Measurements from ENCODE around the gene SLC25A22.

DNA sequence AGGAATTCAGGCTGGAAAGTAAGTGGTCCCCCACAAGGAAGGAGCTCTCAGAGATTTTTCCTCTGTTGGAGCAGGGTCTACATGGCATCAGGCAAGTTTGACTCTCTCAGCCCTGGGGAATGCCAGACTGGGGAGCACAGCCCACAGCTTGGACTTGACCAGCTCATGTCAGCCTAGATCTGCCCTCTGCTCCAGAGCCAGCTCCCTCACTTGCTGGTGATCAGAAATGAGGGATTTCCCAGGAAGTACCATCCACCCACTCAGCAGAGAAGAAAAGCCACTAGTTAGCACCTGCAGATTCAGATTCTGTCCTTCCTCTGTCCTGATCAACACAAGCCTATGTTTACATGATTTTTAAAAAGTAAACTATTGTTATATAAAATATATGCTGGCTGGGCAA is 37.8 kb downstream of the SLC25A22 start:
- TF ChIP-seq, protein P1, sequence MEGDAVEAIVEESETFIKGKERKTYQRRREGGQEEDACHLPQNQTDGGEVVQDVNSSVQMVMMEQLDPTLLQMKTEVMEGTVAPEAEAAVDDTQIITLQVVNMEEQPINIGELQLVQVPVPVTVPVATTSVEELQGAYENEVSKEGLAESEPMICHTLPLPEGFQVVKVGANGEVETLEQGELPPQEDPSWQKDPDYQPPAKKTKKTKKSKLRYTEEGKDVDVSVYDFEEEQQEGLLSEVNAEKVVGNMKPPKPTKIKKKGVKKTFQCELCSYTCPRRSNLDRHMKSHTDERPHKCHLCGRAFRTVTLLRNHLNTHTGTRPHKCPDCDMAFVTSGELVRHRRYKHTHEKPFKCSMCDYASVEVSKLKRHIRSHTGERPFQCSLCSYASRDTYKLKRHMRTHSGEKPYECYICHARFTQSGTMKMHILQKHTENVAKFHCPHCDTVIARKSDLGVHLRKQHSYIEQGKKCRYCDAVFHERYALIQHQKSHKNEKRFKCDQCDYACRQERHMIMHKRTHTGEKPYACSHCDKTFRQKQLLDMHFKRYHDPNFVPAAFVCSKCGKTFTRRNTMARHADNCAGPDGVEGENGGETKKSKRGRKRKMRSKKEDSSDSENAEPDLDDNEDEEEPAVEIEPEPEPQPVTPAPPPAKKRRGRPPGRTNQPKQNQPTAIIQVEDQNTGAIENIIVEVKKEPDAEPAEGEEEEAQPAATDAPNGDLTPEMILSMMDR (IDR thresholded peaks at IDR 0.05): no peak
- TF ChIP-seq POLR2A (IDR thresholded peaks at IDR 0.05) (no peak), POLR2AphosphoS5 (IDR thresholded peaks at IDR 0.05) (no peak), EP300 (IDR thresholded peaks at IDR 0.05) (no peak)
